Muscle layer of colon (tissue), 2 donors: Measurements from ENCODE around the gene RASAL1.

Experiments
- H3K27ac ChIP-seq: one replicate; pipeline ENCODE4 v1.7.0; 2013; ENCODE audit warnings: low read depth, mild to moderate bottlenecking, low read length, moderate library complexity
- H3K27me3 ChIP-seq, 2 donors: one replicate each; pipeline ENCODE4 v1.7.0; 2013; ENCODE audit warnings: low read length in 2 of 2, mild to moderate bottlenecking in 2 of 2; ENCODE audit not compliant: insufficient read depth in 2 of 2, control insufficient read depth in 1 of 2
- H3K36me3 ChIP-seq: one replicate; pipeline ENCODE4 v1.7.0; 2013; ENCODE audit warnings: mild to moderate bottlenecking, low read length; ENCODE audit not compliant: insufficient read depth
- H3K4me1 ChIP-seq: one replicate; pipeline ENCODE4 v1.7.0; 2013; ENCODE audit warnings: mild to moderate bottlenecking, low read length; ENCODE audit not compliant: insufficient read depth
- H3K4me3 ChIP-seq, 2 donors: one replicate each; pipeline ENCODE4 v1.7.0; 2013; ENCODE audit warnings: low read length in 2 of 2, low read depth in 1 of 2, mild to moderate bottlenecking in 1 of 2, moderate library complexity in 1 of 2
- H3K9ac ChIP-seq: one replicate; pipeline ENCODE4 v1.7.0; 2013; ENCODE audit warnings: low read length
- H3K9me3 ChIP-seq: one replicate; pipeline ENCODE4 v1.7.0; 2013; ENCODE audit warnings: mild to moderate bottlenecking, low read length
- donor health status: abdominal sarcoma.
- donor health status: Adenocarcinoma of cecum.

Gene RASAL1

GRCh38 chr12:113064395-113065125 is 71.0 kb downstream of the RASAL1 start:
- H3K27me3 ChIP-seq: peaks cover 0 to 22% of the 10 kb centered on the region in 2 donors
- H3K4me3 ChIP-seq: no peak overlapping the region
- H3K27ac ChIP-seq: no peak overlapping the region
- no peaks in the 10 kb centered on the region for H3K4me1 ChIP-seq
- no peaks in the 10 kb centered on the region for H3K36me3 ChIP-seq
- H3K9ac ChIP-seq: no peak overlapping the region
- H3K9me3 ChIP-seq: no peaks in the 10 kb centered on the region

DNA sequence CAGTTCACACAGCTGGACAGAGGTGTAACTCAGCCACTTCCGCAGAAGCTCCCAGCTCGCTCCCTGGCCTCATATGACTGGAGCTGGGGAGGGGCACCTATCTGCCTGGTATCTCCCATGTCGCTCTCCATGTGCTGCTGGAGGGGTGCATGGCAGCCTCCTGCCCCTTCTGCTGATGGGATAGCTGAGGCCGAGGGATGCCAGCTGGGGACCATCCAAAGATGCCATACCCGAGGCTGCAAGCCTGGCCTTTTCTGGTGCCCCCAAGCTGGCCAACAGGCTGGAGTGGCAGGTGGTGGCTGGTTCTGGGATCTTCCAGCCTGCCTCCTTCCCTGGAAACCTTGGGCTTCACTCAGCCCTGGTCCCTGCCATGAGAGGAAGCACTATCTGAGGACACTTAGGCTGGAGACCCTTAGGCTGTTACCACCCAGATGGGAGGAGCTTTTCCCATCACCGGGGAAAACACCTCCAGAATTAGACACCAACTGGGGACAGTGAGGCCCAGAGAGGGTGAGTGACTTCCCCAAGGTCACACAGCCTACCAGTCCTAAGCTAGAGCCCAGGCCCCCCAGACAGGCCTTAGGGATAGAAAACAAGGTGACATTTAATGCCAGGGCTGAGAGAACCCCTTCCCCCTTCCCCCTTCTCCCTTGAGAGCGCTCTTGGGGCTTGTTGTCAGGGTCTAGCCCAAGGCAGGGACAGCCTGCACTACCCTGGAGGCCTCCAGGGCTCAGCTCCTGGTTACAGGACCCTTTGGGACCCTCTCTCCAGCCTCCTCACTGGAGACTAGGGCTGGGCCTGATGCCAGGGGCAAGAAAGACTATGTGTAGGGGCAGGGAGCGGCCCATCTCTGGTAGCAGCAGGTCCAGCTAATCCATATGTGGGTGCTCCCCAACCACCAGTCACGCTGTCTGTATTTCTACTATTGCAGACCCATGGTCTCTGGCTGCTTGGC is 71.9 kb downstream of the RASAL1 start:
- Histone ChIP-seq H3K27ac (no peak overlapping the region), H3K36me3 (no peaks in the 10 kb centered on the region), H3K27me3 (peaks cover 0 to 27% of the 10 kb centered on the region in 2 donors), H3K4me1 (no peaks in the 10 kb centered on the region), H3K9me3 (no peaks in the 10 kb centered on the region), H3K9ac (no peak overlapping the region), H3K4me3 (no peak overlapping the region)

GRCh38 chr12:113062502-113063395 is 72.8 kb downstream of the RASAL1 start:
- peaks cover 0 to 30% of the 10 kb centered on the region in 2 donors for H3K27me3 ChIP-seq
- H3K4me1 ChIP-seq: no peaks in the 10 kb centered on the region
- H3K27ac ChIP-seq: no peak overlapping the region
- no peak overlapping the region for H3K9ac ChIP-seq
- no peaks in the 10 kb centered on the region for H3K36me3 ChIP-seq
- H3K4me3 ChIP-seq: no peak overlapping the region
- H3K9me3 ChIP-seq: no peaks in the 10 kb centered on the region

- no peak overlapping the region for H3K4me3 ChIP-seq
- H3K27me3 ChIP-seq: peaks cover 3 to 46% of the 10 kb centered on the region in 2 donors
- no peak overlapping the region for H3K9ac ChIP-seq
- H3K4me1 ChIP-seq: no peaks in the 10 kb centered on the region
- H3K9me3 ChIP-seq: no peaks in the 10 kb centered on the region
- H3K27ac ChIP-seq: no peak overlapping the region
- H3K36me3 ChIP-seq: no peaks in the 10 kb centered on the region
Measured at GRCh38 chr12:113061061-113061694, 74.4 kb downstream of the RASAL1 start.

DNA sequence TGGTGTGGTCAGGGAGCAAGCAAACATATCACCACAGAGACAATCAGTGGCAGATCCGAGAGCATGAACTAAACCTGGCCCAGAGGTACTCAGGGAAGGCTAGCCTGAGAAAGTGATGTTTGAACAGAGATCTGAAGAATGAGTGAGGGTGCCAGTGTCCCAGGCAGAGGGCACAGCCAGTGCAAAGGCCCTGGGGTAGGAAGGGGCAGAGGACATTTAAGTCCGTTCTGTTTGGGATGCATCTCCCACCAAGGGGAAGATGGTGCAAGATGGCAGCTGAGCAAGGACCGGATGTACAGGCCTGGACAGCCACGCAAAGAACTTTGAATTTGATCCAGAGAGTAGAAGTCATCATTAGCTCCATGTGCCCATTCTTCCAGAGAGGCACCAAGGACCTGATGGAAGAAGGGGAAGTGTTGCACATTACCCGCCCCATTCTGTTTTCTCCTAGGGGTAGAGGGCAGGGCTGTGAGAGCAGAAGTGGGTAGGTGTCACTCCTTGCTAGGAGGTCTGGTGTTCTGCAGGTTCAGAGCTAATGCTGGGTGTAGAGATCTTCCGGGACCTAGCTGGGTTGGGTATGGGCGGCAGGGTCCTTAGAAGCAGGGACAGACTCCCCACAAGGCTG is 75.1 kb downstream of the RASAL1 start:
- H3K4me3 ChIP-seq: no peak overlapping the region
- H3K27ac ChIP-seq: no peak overlapping the region
- H3K4me1 ChIP-seq: no peaks in the 10 kb centered on the region
- peaks cover 8 to 49% of the 10 kb centered on the region in 2 donors for H3K27me3 ChIP-seq
- H3K9me3 ChIP-seq: no peaks in the 10 kb centered on the region
- no peak overlapping the region for H3K9ac ChIP-seq
- H3K36me3 ChIP-seq: no peaks in the 10 kb centered on the region

DNA sequence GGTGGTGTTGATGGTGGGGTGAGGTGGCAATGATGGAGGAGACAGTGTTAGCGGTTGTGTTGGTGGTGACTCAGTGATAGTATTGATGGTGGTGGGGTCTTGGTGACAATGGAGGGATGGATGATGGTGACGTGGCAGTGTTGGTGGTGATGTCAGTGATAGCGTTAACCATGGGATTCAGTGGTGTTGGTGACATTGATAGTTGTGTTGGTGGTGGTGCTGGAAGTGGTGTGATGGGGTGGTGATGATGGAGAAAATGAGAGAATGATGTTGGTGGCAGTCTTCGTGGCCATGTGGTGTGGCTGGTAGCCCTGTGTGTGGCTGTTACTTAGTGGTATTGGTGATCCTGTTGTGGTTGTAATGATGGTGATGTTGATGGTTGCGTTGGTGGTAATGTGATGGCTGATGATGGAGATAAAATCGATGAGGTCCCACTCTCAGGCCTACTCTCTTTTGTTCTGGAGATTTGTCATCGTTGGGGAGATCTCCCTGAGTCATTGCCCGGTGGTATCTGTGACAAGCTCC is 76.4 kb downstream of the RASAL1 start:
- Histone ChIP-seq H3K27ac (no peak overlapping the region), H3K9me3 (no peaks in the 10 kb centered on the region), H3K27me3 (peaks cover 8 to 42% of the 10 kb centered on the region in 2 donors), H3K36me3 (no peaks in the 10 kb centered on the region), H3K4me1 (no peaks in the 10 kb centered on the region), H3K9ac (no peak overlapping the region), H3K4me3 (no peak overlapping the region)

GRCh38 chr12:113058553-113058952 is 77.0 kb downstream of the RASAL1 start:
- Histone ChIP-seq H3K27me3 (peaks cover 8 to 36% of the 10 kb centered on the region in 2 donors), H3K36me3 (no peaks in the 10 kb centered on the region), H3K27ac (no peak overlapping the region), H3K4me3 (no peak overlapping the region), H3K4me1 (no peaks in the 10 kb centered on the region), H3K9me3 (no peaks in the 10 kb centered on the region), H3K9ac (no peak overlapping the region)

DNA sequence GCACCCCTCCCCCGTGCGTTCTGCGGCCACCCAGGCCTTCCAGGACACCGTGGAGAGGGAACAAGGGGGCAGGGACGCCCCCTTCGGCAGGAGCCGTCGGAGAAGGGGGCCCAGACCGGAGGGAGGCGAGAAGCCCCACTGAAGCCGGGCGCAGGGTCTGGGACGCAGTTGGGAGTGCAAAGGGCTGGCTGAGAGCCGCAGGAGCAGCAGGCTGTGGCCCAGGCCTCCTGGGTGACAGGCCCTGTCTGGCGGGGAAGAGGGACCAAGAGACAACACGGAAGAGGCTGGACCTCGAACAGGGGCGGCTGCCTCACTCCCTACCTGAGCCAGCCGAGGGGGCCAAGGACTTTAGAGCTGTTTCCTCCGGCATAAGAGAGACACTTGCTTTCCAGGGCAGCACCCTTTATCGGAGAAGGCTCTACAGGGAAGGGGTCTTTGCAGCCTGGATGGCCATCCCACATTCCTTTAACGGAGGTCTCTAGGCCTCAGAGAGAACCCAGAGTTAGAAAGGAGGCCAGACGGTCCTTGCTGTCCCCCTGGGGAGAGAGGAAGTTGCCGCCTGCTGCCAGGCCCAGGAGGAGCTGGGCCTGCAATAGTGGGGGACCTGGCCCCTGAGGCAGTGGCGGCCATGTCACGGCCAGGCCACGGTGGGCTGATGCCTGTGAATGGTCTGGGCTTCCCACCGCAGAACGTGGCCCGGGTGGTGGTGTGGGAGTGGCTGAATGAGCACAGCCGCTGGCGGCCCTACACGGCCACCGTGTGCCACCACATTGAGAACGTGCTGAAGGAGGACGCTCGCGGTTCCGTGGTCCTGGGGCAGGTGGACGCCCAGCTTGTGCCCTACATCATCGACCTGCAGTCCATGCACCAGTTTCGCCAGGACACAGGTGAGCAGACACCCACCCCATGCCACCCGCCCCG is 77.7 kb downstream of the RASAL1 start:
- Histone ChIP-seq H3K9ac (no peak overlapping the region), H3K9me3 (no peaks in the 10 kb centered on the region), H3K4me3 (no peak overlapping the region), H3K27ac (no peak overlapping the region), H3K4me1 (no peaks in the 10 kb centered on the region), H3K27me3 (peaks cover 8 to 36% of the 10 kb centered on the region in 2 donors), H3K36me3 (no peaks in the 10 kb centered on the region)

GRCh38 chr12:113056631-113057488 is 78.7 kb downstream of the RASAL1 start, which contains the start of gene DTX1:
Gene DTX1, plus strand, starts transcription at chr12:113056730. Its CDS starts 1,463 bp downstream, at chr12:113058193.
- no peak within 1 kb of the TSS for H3K9ac ChIP-seq
- no peaks in the 10 kb centered on the region for H3K36me3 ChIP-seq
- H3K27me3 ChIP-seq: peaks cover 8 to 33% of the 10 kb centered on the region in 2 donors
- H3K9me3 ChIP-seq: no peaks in the 10 kb centered on the region
- no peak within 1 kb of the TSS for H3K27ac ChIP-seq
- H3K4me3 ChIP-seq: no peak within 1 kb of the TSS
- H3K4me1 ChIP-seq: no peaks in the 10 kb centered on the region
